Measurements from ENCODE around the gene KRT25.
"Not testable (repeated sequence)": the region's sequence is repeated elsewhere in the genome, so short reads cannot be mapped to it uniquely, and the experiment has no call there.

KRT25 gene

GRCh38 chr17:40753804-40754203, 1.3 kb downstream of the KRT25 start:
- no peak for DNase-seq

GRCh38 chr17:40751065-40751464, 4.1 kb downstream of the KRT25 start:
- no peak for DNase-seq

DNA sequence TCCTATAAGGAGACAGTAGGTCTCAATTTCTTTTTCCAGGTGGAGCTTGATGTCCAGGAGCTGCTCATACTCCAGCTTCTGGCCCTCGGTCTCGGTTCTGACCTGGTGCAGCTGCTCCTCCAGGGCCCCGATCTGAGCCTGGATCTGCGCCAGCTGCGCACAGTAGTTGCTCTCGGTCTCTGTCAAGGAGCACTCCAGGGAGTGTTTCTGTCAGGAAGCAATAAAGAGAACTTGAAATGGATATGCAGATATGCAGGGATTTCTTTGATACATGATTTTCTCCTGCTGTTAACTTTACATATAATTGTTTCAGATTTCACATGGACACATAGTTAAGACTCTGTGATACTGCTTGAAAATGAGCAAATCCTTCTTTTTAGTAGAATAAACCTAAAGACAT, 4.7 kb downstream of the KRT25 start:
- no peak for DNase-seq

- DNase-seq, result not testable (repeated sequence)
Measured at GRCh38 chr17:40748666-40749065, 6.5 kb downstream of the KRT25 start.

DNA sequence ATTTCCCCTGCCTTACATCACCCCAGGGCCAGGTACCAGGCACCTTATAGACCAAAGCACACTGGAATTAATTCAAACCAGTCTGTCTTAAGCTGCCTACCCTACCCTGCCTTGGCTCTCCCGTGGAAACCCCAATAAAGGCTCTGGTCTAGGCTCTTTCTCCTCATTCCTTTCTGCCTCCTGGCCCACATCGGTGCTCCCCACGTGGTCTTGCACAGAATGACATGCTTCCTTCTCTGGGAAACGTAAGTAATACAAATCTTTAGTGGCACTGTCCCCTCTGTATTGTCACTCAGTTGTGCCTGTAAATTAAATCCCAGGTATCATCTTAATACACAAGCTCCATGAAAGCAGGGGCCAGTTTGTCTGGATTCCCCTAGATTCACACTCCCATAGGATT, 16.6 kb downstream of the KRT25 start:
- DNase-seq, result no peak

DNA sequence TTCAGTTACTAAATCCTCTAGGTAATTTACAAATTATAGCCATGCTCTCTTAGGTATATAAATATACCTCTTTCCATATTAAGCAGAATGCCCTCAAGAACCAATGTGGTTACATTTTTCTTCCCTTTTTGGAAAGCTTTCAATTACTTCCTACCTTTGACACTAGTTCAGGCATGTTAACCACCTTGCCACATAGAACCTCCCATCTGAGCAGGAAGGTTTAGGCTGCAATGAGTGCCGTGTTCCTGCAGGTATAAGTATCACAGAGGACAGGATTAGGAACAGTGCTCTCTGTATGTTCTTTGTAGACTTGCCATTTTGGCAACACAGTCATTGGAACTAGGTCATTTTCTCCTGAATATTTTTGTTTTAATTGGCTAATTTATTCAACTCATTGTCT, 20.1 kb downstream of the KRT25 start:
- DNase-seq, result no peak

DNA sequence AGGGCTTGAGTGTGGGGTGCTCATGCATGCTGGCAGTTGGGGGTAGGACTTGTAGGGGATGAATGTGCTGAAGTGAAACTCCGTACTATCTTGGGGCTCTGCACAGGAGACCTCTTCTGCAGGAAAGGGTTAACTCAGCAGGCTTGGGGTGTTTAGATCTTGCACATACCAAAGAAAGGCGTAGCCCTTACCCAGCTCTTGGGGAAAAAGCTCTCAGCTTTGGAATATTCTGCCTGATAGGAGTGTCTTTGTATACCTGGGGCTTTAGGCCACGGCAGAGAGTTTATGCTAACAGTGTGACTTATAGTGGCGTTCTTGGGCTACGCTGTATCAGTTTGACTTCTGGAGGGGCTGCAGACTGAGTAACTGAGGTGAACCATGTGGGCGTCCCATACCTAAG, 21.1 kb downstream of the KRT25 start:
- DNase-seq, result no peak

DNA sequence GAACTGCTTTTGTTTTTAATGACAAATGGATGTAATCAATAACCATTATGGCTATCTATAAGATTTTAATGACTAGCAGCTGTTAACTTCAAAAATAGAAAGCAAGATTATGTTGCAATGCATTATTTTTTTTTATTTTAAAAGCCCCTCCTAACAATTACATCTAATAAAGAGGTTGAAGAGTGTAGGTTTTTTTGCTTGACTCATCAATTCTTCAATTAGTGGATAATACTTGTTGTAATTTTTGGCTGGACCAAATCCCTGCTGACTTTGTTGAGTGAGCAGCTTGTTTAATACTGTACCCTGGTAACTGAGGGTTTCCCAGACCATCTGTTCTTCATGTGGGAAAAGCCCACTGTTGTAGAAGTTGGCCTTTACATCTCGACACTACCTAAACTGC, 24.2 kb downstream of the KRT25 start:
- no peak for DNase-seq

GRCh38 chr17:40727447-40728231, 27.5 kb downstream of the KRT25 start:
- DNase-seq, result no peak

DNA sequence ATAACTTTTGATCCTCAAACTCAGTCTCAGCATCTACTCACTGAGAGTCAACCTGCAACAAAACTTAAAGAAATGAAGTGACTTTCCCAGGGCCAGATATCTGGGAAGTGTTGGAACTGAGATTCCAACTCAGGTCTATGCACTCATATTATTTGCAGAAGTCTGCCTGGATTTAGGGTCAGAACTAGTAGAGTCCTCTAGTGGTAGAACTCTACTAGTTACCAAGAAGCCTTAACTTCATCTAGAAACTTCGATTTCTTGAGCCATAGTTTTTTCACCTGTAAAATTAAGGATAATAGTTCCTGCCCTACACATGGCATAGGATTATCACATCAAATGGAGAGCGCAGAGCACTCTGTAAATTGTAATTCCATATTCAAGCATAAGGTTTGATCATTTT, 28.2 kb downstream of the KRT25 start:
- DNase-seq, result no peak

- DNase-seq, result no peak
Measured at GRCh38 chr17:40724656-40725055, 30.5 kb downstream of the KRT25 start.

DNA sequence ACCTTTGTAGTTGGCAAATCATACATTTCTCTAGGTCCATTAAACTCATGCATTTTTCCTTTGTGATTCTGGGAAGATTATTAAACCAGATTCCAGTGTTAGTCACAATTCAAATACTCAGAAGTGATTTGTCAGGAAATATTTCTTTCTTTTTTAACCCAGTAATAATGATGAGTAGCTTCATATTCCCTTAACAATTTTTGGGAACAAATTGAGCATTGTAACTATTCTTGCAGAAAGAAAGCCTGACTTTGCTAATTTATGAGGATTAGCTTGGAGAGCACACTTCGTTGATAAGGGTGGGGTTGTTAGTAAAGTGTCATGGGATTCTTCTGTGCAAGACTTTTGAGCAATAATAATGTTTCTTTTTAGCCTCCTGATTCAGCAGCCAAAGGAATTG, 32.9 kb downstream of the KRT25 start:
- no peak for DNase-seq

DNA sequence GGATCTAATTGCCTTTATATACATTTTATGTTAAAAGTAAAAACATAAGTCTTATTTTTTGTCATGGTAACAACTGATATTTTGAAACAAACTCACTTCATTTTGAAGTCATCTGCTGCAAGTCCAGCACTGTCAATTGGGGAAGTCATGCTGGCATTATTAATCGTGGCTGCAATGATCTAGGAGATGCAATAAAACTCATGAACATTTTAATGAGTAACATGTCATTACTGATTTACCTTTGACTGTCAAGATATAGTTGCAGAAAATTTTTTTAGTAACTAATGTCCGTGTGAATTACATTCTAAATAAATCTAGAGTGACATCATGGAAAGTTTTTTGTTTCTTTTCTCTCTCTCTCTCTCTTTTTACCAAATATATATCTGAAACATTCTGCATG, 34.2 kb downstream of the KRT25 start:
- no peak for DNase-seq

- DNase-seq, result no peak
Measured at GRCh38 chr17:40718930-40719329, 36.2 kb downstream of the KRT25 start.

- DNase-seq, result no peak
Measured at GRCh38 chr17:40717776-40718175, 37.4 kb downstream of the KRT25 start.

DNA sequence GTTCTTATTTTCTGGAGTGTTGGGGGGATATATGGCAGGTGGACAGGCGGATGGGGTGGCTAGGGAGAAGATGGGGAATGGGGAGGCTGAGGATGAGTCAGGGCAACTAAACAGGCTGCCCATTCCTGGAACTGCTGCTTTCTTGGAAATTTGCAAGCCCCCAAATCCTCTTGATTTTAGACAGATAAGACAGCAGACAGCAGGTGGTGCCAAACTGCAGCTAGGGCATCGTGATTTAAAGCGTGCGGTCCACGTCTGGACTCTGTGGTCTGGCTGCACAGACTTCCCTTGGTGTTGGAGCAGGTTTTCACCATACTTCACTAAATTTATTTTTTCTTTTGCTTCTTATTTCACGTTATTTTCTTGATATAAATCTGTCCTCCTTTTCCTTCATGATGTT, 40.7 kb downstream of the KRT25 start:
- no peak for DNase-seq

- DNase-seq, result no peak
Measured at GRCh38 chr17:40707745-40708144, 47.4 kb downstream of the KRT25 start.

DNA sequence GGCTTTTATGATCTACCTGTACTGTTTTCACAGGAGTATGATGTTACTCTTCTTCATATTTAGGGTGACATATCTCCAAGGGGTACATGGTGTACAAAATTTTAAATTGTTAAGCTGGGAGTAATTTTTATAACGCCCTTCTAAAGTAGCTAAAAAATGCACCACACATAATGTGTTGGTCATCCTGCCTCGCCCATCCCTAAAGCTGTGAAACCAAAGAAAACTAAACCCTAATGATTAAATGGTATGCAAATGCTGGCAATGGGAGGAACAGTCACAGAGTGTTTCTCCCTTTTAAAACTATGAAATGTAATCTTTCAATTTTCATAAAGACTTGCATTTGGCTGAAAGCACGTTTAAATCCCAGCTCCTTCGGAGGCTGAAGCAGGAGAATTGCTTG, 49.5 kb downstream of the KRT25 start:
- DNase-seq, result no peak

DNA sequence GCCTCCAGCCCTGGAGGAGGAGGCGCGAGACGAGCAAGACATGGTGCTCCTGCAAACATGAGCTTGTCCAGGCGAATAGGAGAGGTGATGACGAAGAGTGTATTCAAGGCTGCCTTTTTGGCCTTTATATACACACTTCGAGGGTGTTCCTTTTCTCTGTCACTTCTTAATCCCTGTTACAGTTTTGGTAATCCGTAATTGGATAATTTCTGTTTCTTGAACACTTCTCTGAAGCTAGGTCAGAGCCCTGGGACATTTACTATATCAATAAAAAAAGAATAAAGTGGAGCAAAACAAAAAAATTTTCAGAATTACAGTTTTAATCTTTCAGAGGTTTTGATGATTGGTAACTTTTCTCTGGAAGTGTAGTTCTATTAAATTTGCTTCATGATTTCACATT, 51.5 kb downstream of the KRT25 start, which contains the start of gene KRT24:
Gene KRT24, minus strand, starts transcription at position 101 of the 400 bp plus-strand sequence. Its CDS starts 59 bp downstream, at position 42.
- no peak for DNase-seq

DNA sequence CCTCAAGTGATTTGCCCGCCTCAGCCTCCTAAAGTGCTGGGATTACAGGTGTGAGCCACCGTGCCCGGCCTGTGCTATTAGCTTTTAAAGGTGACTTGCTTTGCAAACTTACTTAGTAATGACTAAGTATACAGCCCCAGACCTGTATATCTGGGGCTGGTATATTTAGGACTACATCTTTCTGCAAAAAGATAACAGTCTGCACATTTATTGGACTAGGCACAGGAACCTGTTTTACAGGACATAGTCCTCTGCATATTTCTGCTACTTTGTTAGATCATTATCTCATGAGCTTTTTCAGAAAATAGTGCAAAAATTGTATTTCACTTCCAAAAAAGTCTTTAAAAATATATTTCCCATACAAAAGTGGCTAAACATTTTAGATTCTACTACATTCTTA, 52.9 kb downstream of the KRT25 start:
- DNase-seq, result no peak

DNA sequence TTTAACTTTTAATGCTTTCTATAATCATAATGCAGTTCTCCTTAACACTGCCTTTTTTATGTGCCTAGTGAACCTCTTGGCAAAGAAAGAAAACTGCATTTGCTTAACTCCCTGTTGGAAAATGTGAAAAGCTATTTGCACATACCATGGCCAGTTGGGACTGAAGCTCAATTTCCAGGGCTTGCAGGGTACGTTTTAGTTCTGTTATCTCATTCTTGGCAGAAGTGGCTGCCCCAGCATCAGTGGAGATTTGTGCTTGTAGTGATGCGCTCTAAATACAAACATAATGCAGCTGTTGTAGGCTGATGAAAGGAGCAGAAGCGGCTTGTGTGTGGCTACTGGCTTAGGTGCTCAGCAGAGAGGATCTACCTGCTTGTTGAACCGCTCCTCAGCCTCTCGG, 55.3 kb downstream of the KRT25 start:
- no peak for DNase-seq

DNA sequence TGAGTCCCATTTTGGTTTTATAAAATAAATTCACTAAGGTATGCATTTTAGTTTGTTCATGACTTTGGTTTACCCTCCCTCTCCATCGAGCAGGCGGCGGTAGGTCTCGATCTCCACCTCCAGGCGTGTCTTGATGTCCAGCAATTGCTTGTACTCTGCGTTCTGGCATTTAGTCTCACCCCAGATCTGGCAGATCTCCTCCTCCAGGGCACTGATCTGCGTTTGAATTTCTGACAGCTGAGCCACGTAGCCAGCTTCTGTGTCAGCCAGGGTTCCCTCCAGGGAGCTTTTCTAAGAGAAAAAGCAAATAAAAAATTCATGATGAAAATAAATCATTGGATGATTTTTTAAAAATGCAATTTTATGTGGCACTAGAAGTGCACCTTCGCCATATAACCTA, 55.8 kb downstream of the KRT25 start:
- no peak for DNase-seq
